HepG2 (cell line): ENCODE data around the gene NFE2L1. TPM values are rescaled to one million over a fixed set of nuclear protein-coding genes. Genes with fewer than 3 reads are reported as not detected.

Experiments
- ARID4A ChIP-seq: sonication (generic); formaldehyde crosslinking; IDR thresholded peaks from 2 replicates; pipeline ENCODE4 v1.5.0; 2020; ENCODE audit warnings: mild to moderate bottlenecking, missing genetic modification reagents, borderline replicate concordance
- ARID5B ChIP-seq: IDR thresholded peaks from 2 replicates; pipeline ENCODE4 v1.4.0; 2020; ENCODE audit warnings: mild to moderate bottlenecking, missing genetic modification reagents
- EEA1 ChIP-seq: sonication (generic); formaldehyde crosslinking; IDR thresholded peaks from 2 replicates; pipeline ENCODE4 v1.5.1; 2020; ENCODE audit warnings: mild to moderate bottlenecking, missing genetic modification reagents, borderline replicate concordance
- FOSL1 ChIP-seq: sonication (generic); formaldehyde crosslinking; IDR thresholded peaks from 2 replicates; pipeline ENCODE4 v1.9.0; 2021; ENCODE audit warnings: missing genetic modification reagents, borderline replicate concordance
- FOSL2 ChIP-seq: sonication (generic); formaldehyde crosslinking; IDR thresholded peaks from 2 replicates; pipeline ENCODE4 v1.4.0; 2020; ENCODE audit warnings: missing genetic modification reagents
- FOXO4 ChIP-seq: sonication (generic); formaldehyde crosslinking; conservative IDR thresholded peaks from 2 replicates; pipeline ENCODE4 v1.8.1; 2023; ENCODE audit warnings: missing genetic modification reagents
- KAT2B ChIP-seq: fragments of 150-350 bp; IDR thresholded peaks from 2 replicates; pipeline ENCODE4 v1.6.1; 2014; ENCODE audit warnings: low read depth, low read length, borderline replicate concordance
- RFX5 ChIP-seq: IDR thresholded peaks from 2 replicates; pipeline ENCODE4 v1.6.1; 2011; ENCODE audit warnings: low read depth, low read length, improper control_type of control experiment
- STAT5B ChIP-seq: sonication (generic); formaldehyde crosslinking; IDR thresholded peaks from 2 replicates; pipeline ENCODE4 v1.4.0; 2020; ENCODE audit warnings: missing genetic modification reagents
- ZNF264 ChIP-seq: sonication (generic); formaldehyde crosslinking; IDR thresholded peaks from 2 replicates; pipeline ENCODE4 v1.4.0; 2020; ENCODE audit warnings: missing genetic modification reagents
- ZNF414 ChIP-seq: sonication (generic); formaldehyde crosslinking; IDR thresholded peaks from 2 replicates; pipeline ENCODE4 v1.5.0; 2020; ENCODE audit warnings: missing genetic modification reagents
- ZNF501 ChIP-seq: sonication (generic); formaldehyde crosslinking; IDR thresholded peaks from 2 replicates; pipeline ENCODE4 v1.5.1; 2020; ENCODE audit warnings: mild to moderate bottlenecking, moderate library complexity, missing genetic modification reagents
- ZNF629 ChIP-seq: sonication (generic); formaldehyde crosslinking; conservative IDR thresholded peaks from 2 replicates; pipeline ENCODE4 v1.5.0; 2020; ENCODE audit warnings: missing genetic modification reagents
- ZNF770 ChIP-seq: sonication (generic); formaldehyde crosslinking; IDR thresholded peaks from 2 replicates; pipeline ENCODE4 v1.5.0; 2020; ENCODE audit warnings: mild to moderate bottlenecking, missing genetic modification reagents
- ZNF790 ChIP-seq: sonication (generic); formaldehyde crosslinking; IDR thresholded peaks from 2 replicates; pipeline ENCODE4 v1.8.0; 2022; ENCODE audit warnings: missing genetic modification reagents, mild to moderate bottlenecking, borderline replicate concordance
- ZSCAN22 ChIP-seq: sonication (generic); formaldehyde crosslinking; IDR thresholded peaks from 2 replicates; pipeline ENCODE4 v1.4.0; 2020; ENCODE audit warnings: mild to moderate bottlenecking, missing genetic modification reagents
- polyA plus RNA-seq, 8 experiments: library from polyadenylated mRNA; depleted of rRNA in 3 of 8; stranded (reverse) in 7 of 8; unstranded in 1 of 8; fragments of >200 nt; fragmentation: Illumina TruSeq in 4 of 8; extraction: Trizol in 4 of 8; gene quantifications; 2 replicates each; pipeline versions ENCODE4 v1.2.1 to v1.2.3, GENCODE V29; 2011 to 2016; ENCODE audit warnings: low read depth in 4 of 8, missing spikeins in 1 of 8, mixed read lengths in 1 of 8; ENCODE audit not compliant: insufficient read depth in 1 of 8
- total RNA-seq, 5 experiments: library from RNA; depleted of rRNA; stranded (reverse); fragments of >200 nt; fragmentation: Illumina TruSeq; extraction: Trizol; gene quantifications; 2 replicates each; pipeline ENCODE4 v1.2.3, GENCODE V29; 2016; ENCODE audit warnings: low read depth in 1 of 5

NFE2L1 gene
- total and polyA plus RNA-seq, 2 of the 13 experiments (the other 11 are each of a cell fraction or from before 2014, with no cell fraction given), result 67.0 to 234 TPM

GRCh38 chr17:48047113-48047740, 932 bp upstream of the NFE2L1 start (continued):
- TF ChIP-seq ARID4A (CRISPR knock-in tag) (no peak; the same call in 1 of the 2 replicates), ZNF264 (CRISPR knock-in tag) (no peak), ZNF501 (CRISPR knock-in tag) (no peak), ZNF770 (no peak), ZNF414 (CRISPR knock-in tag) (no peak), KAT2B (no peak), ZNF629 (CRISPR knock-in tag) (no peak), EEA1 (CRISPR knock-in tag) (peak; percentile 90), STAT5B (no peak), FOXO4 (CRISPR knock-in tag) (peak; percentile 96; the same call in 1 of the 2 replicates), FOSL1 (no peak), ZSCAN22 (CRISPR knock-in tag) (no peak), ZNF790 (CRISPR knock-in tag) (no peak), RFX5 (no peak), FOSL2 (CRISPR knock-in tag) (peak; percentile 36; the same call in 1 of the 2 replicates), ARID5B (CRISPR knock-in tag) (0 out of 2 replicates have a peak, but pooled peaks have one; percentile 7)
